Activated CD8-positive, alpha-beta T cell treated with anti-CD3 and anti-CD28 coated beads for 36 hours (primary cell): ENCODE results near the gene STIP1. TPM values are rescaled to one million over a fixed set of nuclear protein-coding genes. Genes with fewer than 3 reads are reported as not detected.

Experiments used
- ATAC-seq: fragments of 200-7000 bp; cut with Tn5 transposase; one replicate; pipeline ENCODE4 v1.10.0; 2021; ENCODE audit warnings: mild to moderate bottlenecking, moderate library complexity
- CTCF ChIA-PET: fragments of 350-600 bp; sonication (Branson Sonifier 250); formaldehyde crosslinking; loops from one replicate; lab custom pipeline; 2021; ENCODE audit warnings: antibody characterized with exemption; lab: Charles Lee
- POLR2A ChIA-PET: fragments of 350-600 bp; sonication (Branson Sonifier 250); formaldehyde crosslinking; loops from one replicate; lab custom pipeline; 2021; ENCODE audit warnings: antibody characterized with exemption; lab: Charles Lee
- DNase-seq: peaks from one replicate; pipeline ENCODE4 v3.0.0-alpha.2; 2020
- H3K27ac Mint-ChIP-seq: one replicate; pipeline ENCODE4 v1.8.0; 2021; ENCODE audit warnings: mild to moderate bottlenecking, mixed read lengths
- H3K27me3 Mint-ChIP-seq: one replicate; pipeline ENCODE4 v1.8.0; 2021; ENCODE audit warnings: mixed read lengths
- H3K36me3 Mint-ChIP-seq: one replicate; pipeline ENCODE4 v1.8.0; 2021; ENCODE audit warnings: low read depth, mixed read lengths
- H3K4me1 Mint-ChIP-seq: one replicate; pipeline ENCODE4 v1.8.0; 2021; ENCODE audit warnings: low read depth, mixed read lengths
- H3K4me3 Mint-ChIP-seq: one replicate; pipeline ENCODE4 v1.8.0; 2021; ENCODE audit warnings: mild to moderate bottlenecking, moderate library complexity, mixed read lengths
- H3K9me3 Mint-ChIP-seq: one replicate; pipeline ENCODE4 v1.8.0; 2021; ENCODE audit warnings: mixed read lengths
- CTCF ChIP-seq: fragments of 200-600 bp; IDR thresholded peaks from one replicate; pipeline ENCODE4 v1.8.0; 2022; ENCODE audit warnings: antibody characterized with exemption, mild to moderate bottlenecking
- intact Hi-C: fragments of 100-400 bp; cut with micrococcal nuclease; formaldehyde crosslinking; loops from one replicate; pipeline ENCODE4 v1.10.0; 2022
- total RNA-seq, 2 experiments: library from RNA; stranded (reverse); gene quantifications; one replicate each; pipeline ENCODE4 v1.2.3, GENCODE V29; 2021

The STIP1 gene
- total RNA-seq, 2 experiments from 2014 or later: 396 to 416 TPM

GRCh38 chr11:64210301-64211020, 24.5 kb downstream of the STIP1 start:
- intact Hi-C loops: no loop called here
- ATAC-seq (no peak), DNase-seq (no peak)
- CTCF ChIA-PET: no interaction called here
- Mint-ChIP-seq H3K36me3 (peaks cover 69% of the 10 kb centered on the region), H3K9me3 (no peaks in the 10 kb centered on the region), H3K27ac (peak overlapping the region; percentile 97), H3K27me3 (no peaks in the 10 kb centered on the region), H3K4me3 (no peak overlapping the region), H3K4me1 (peaks cover 49% of the 10 kb centered on the region)
- TF ChIP-seq CTCF: no peak
- POLR2A ChIA-PET: interaction anchor here (0.6 to 9.7 kb wide), 11 partner anchors 7 to 177 kb away, joined by 3 to 151 read pairs (median 3); partner anchors contain the start of genes DNAJC4, NUDT22 and TRPT1

GRCh38 chr11:64211181-64211872, 25.4 kb downstream of the STIP1 start:
- H3K36me3 Mint-ChIP-seq: peaks cover 61% of the 10 kb centered on the region
- H3K27me3 Mint-ChIP-seq: no peaks in the 10 kb centered on the region
- H3K4me3 Mint-ChIP-seq: no peak overlapping the region
- DNase-seq: no peak
- no peak for TF ChIP-seq CTCF
- peak overlapping the region; percentile 67 for H3K27ac Mint-ChIP-seq
- ATAC-seq: no peak
- ChIA-PET POLR2A (interaction anchor here (0.6 to 9.7 kb wide), 9 partner anchors 9 to 536 kb away, joined by 3 to 151 read pairs (median 4); partner anchors contain the start of genes DNAJC4, NUDT22 and TRPT1), CTCF (interaction anchor here (1.7 kb wide), 1 partner anchor 13 kb away, joined by 6 read pairs; no protein-coding TSS in a partner anchor)
- intact Hi-C loops: no loop called here
- peaks cover 41% of the 10 kb centered on the region for H3K4me1 Mint-ChIP-seq
- no peaks in the 10 kb centered on the region for H3K9me3 Mint-ChIP-seq

- intact Hi-C loops: no loop called here
- Mint-ChIP-seq H3K36me3 (peaks cover 37% of the 10 kb centered on the region), H3K4me1 (peaks cover 24% of the 10 kb centered on the region), H3K4me3 (no peak overlapping the region), H3K27ac (no peak overlapping the region), H3K27me3 (no peaks in the 10 kb centered on the region), H3K9me3 (no peaks in the 10 kb centered on the region)
- peak; percentile 26 for ATAC-seq
- DNase-seq: no peak
- ChIA-PET CTCF (interaction anchor here (1.1 to 4.0 kb wide), 7 partner anchors 9 to 84 kb away, joined by 3 to 34 read pairs (median 4); partner anchors contain the start of genes CATSPERZ, FERMT3, NUDT22 and PLCB3), POLR2A (interaction anchor here (1.8 to 4.4 kb wide), 3 partner anchors 7 to 10 kb away, joined by 8 to 33 read pairs (median 31); partner anchors contain the start of genes FERMT3, NUDT22 and TRPT1)
- TF ChIP-seq CTCF: peak; percentile 20
These were observed 30.9 kb downstream of the STIP1 start for GRCh38 chr11:64216879-64217278.

GRCh38 chr11:64218628-64219353, 32.8 kb downstream of the STIP1 start:
- CTCF ChIA-PET: interaction anchor here (4.0 kb wide), 1 partner anchor 13 kb away, joined by 34 read pairs; the partner anchor contains the start of gene FERMT3

More at GRCh38 chr11:64218628-64219353, 32.8 kb downstream of the STIP1 start:
- DNase-seq: no peak
- H3K4me1 Mint-ChIP-seq: peaks cover 17% of the 10 kb centered on the region
- no peak for ATAC-seq
- H3K4me3 Mint-ChIP-seq: no peak overlapping the region
- no peaks in the 10 kb centered on the region for H3K9me3 Mint-ChIP-seq
- no peaks in the 10 kb centered on the region for H3K27me3 Mint-ChIP-seq
- intact Hi-C loops: no loop called here
- POLR2A ChIA-PET: interaction anchor here (0.6 to 4.4 kb wide), 6 partner anchors 8 to 33 kb away, joined by 3 to 33 read pairs (median 6); partner anchors contain the start of genes FERMT3 and STIP1
- peaks cover 27% of the 10 kb centered on the region for H3K36me3 Mint-ChIP-seq
- TF ChIP-seq CTCF: no peak
- H3K27ac Mint-ChIP-seq: no peak overlapping the region
